Activated CD8-positive, alpha-beta memory T cell treated with anti-CD3 and anti-CD28 coated beads, Interleukin-2, amount 50 U/mL, for 48 hours (primary cell): ENCODE data around the gene RUNX3.

Experiments
- DNase-seq: peaks from one replicate; pipeline ENCODE4 v3.0.0-alpha.2; 2020

RUNX3 gene

DNA sequence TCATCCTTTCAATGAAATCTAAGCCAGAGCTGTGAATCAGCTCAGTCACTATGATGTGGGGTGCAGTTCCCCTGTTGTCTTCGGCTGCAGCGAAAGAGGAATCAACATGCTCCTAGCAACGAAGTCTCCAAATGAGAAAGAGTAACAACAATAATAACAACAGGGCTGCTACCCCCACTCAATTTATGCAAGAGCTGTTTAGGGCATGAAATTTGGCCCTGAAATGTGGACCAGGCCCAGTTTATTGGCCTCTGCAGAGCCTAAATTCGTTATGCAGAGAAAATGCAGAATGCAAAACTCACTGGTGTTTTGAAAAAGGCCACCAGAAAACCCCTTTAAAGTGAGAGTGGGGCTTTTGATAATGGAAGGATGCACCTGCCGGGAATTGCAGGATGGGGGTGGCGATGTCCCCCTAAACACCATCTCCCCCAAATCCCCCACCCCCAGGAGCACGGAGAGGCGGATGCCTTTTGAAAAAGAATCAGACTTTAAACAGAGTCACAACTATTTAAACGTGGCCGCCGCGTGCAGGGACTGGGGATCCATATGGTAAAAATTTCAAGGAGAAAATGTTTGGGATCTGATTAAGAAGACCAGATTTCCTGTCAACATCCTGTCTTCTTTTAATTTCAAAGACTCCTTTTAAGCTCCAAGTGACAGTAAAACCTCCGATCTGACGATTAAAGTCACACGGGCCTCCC is 1.9 kb downstream of the RUNX3 start:
- no peak for DNase-seq

DNA sequence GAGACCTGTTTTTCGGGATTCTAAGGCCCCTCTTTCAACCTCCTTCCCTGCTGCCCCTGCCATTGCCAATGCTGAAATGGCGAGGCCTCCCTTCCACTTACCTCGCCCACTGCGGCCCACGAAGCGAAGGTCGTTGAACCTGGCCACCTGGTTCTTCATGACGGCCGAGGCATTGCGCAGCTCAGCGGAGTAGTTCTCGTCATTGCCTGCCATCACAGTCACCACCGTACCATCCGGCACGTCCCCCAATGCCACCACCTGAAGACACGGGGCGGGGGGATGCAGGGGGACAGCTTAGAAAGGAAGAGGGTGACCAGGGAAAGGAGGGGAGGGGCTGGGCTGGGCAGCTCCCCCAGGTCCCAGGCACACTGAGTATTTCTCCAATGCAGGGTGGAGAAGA is 2.6 kb downstream of the RUNX3 start:
- DNase-seq, result no peak

DNA sequence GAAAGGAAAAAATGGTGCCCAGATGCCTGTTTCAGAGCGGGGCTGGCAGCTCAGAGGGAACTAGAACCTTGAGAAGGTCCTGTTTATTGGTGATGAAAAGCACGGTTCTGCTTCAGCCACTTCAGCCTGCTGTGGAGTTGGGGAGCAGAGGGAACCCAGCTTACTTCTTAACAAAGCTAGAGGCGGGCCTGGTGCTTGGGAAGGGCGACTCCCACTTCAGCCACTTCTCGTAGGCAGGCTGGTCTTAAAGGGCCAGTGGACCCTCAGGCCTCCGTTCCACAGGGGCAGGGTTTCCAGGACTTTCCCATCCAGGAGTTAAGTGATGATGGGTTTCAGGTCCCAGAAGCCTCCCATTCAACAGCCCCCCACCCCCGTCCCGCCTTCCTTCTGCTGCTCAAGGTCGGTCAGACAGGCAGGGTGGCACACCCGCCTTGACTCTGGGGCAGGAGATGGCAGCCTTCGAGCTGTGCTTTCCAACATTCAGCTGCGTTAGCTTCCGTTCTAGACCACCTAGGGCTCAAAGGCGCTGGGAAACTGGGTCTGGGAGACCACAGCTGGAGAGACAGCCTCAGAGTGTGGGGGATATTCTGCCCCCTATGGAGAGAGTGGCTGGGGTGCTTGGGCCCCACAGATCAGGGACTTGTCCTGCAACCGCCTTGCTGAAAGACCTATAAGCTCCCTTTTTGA is 3.4 kb downstream of the RUNX3 start:
- no peak for DNase-seq

DNA sequence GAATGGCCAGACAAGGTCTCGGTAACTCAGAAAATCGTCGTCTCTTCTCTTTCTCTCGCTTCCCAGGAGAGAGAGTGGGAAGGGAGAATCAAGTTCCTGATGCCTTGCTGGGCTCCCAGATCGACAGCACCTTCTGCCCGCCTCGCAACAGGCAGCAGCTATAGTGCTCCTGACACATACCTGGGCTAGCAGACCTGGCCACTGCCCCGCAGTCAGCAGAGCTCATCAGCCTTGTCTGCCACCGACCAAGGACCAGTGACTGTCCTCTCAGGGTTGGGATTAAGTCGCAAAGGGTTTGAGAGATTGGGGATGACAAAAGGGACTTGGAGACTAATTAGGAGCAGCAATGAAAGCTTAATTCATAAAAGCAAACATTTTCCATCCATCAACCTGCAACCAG is 4.1 kb downstream of the RUNX3 start:
- DNase-seq, result no peak

DNA sequence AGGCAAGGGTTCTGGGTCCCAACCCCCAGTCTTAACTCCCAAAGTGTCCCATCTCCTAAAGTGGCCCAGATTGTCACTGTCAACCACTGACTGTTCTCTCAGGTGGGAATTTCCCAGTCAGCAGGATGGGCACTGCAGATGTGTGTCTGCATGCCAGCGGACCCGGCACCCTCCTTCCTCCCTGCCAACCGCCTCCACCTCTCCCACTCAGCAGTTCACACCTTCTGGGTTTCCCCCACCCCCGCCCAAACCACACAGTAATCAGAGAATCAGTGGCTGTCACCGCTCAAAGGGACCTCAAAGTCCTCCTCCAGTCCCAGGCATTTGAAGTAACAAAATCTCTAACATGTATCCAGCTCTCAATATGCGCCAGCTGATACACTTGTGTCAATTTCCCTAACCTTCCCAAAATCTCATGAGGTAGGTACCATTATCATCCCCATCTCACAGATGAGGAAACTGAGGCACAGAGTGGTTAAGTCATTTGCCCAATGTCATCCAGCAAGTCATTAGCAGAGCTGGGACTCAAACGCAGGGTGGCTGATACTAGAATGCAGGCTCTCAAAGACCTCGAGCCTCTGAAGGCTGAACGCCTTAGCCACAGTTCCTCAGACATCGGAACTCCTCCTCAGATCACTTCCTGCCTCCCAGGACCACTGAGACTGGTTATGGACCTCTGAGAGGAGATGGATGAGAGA is 4.8 kb downstream of the RUNX3 start:
- DNase-seq, result peak; percentile 88

DNA sequence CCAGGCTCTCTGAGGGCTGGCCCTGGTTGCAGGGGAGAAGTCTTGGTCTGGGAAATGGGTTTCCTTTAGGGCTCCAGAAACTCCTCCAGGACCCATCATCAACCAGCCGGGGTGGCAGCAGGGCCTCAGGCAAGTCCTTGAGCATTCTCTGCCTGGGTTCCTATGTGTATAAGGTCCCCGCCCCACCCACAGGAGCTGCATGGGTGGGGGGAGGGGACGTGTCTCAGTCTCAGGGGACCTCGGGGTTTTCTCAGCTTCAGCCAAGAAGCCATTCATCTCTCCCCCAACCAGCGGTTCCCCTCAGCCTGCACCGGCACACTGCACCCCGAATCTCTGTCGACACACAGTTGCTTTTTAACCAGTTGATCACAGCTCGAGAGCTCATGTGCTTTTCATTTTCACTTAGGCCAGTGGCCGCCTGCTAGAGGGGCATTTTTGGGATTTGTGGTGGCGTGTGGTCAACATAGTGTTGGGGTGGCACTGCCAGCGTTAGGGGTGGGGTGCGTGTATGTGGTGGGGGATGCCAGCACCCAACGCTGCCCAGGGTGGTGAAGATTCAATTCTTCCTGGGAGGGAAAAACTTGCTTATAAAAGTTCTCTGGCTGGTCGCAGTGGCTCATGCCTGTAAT is 6.5 kb downstream of the RUNX3 start:
- DNase-seq, result peak; percentile 77

DNA sequence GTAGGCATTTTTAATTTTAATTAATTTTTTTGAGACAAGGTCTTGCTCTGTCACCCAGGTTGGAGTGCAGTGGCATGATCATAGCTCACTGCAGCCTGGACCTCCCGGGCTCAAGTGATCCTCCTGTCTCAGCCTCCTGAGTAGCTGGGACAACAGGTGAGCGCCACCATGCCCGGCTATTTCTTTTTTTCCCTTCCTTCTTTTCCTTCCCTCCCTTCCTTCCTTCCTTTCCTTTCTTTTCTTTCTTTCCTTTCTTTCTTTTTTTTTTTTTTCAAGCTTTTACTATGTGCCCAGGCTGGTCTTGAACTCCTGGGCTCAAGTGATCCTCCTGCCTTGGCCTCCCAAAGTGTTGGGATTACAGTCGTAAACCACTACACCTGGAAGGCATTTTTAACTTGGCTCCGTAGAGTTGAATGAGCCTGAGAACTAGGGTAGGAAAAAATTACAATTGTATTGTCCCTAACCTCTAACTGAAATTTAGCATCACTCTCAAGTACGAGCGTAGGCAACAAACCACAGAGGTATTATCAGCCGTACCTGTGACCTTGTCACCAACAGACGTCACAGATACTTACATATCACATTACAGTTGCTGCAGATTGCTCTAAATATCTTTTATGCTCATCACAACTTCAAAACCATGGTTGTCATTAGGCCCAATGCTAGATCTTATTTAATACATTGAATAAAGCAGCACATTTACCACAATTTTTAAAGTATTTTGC is 8.0 kb downstream of the RUNX3 start:
- no peak for DNase-seq

DNA sequence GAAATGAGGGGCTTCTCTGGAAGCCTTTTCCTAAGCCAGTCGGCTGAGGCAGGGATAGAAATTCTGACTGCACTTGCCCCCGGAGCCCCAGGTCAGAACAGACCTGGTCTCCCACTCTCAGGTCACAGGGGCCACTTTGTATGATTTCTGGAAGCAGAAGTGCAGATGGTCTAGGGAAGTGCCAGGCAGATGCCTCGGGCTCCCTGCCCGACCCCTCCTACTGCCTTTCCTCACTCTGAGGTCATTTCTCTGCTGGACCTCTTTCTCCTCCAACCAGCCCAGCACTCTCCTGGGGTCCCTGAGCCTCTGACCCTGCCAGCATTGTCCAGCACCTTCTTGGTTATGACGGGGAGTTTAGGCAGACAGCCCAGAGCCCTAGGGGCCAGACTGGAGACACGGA is 8.7 kb downstream of the RUNX3 start:
- DNase-seq, result no peak

DNA sequence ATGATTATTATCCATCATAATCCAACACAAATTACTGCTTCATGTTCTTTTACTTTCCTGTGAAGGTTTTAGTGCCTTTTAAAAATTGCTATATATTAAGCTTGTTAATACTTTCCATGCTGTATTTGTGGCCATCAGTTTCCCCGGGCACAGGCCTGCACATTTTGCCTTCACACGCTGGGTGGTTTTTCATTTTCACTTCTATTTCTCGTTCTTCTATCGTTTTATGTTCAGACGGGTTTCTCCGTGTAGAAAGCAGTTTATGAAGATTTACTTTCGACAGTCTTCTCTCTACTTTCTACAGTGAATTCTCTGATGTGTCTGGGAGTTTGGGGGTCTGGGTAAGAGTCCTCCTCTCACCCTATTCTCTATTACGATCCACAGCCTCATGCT is 9.5 kb downstream of the RUNX3 start:
- DNase-seq, result no peak

DNA sequence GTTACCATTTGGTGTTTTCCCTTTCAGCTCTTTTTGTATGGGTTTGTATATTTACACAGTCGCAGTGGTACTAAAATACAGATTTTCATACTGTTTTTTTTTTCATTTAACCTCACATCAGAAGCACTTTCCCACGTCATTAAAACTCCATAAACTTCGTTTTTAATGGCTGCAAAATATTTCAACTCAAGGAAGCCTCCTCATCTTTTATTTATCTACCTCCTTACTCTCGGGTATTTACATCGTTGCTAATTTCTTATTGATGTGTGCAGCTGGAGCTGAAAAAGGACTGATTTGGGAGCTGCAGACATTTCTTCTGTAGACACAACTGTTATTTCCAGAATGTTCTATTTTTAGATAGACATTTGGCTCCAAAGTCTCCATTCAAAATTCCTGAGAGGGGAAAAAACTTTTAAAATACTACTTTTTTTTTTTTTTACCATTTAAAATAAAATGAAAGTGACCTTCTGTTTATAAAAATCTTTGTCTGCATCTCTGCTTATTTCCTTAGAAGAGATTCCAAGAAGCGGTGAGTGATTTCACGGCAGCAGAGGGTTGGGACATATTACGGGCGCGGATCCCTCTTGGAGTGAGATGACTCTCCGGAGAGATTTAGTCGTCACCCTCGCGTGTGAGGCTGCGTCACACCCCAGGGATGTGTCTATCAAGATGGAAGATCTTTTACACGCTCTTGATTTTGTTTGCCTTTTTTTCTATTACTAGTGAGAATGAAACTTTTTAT is 10.1 kb downstream of the RUNX3 start:
- peak; percentile 82 for DNase-seq

DNA sequence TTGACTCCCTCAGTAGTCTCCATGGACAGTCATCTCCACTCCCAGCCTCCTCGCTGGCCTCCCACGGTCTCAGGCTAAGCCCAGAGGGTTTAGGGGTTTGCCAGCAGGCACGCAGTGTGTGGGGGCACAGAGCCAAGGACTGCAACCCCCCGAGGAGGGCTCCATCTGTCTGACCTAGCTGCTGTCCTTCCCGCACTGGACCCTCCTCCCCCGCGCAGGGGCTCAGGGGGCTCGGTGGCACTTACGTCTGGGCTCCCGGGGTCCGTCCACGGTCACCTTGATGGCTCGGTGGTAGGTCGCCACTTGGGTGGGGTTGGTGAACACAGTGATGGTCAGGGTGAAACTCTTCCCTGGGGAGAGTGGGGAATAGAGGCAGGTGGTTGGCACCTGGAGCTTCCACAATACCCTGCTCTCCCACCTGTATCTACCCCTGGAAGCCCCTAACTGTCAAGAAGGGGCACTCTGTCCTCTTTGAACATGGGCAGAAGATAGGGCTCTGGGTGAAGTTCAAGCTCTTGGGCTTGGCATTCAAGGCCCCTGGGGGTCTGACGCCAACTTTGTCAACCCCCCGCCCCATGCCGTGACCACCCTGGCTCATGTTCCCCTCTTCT is 11.0 kb downstream of the RUNX3 start:
- DNase-seq, result no peak

DNA sequence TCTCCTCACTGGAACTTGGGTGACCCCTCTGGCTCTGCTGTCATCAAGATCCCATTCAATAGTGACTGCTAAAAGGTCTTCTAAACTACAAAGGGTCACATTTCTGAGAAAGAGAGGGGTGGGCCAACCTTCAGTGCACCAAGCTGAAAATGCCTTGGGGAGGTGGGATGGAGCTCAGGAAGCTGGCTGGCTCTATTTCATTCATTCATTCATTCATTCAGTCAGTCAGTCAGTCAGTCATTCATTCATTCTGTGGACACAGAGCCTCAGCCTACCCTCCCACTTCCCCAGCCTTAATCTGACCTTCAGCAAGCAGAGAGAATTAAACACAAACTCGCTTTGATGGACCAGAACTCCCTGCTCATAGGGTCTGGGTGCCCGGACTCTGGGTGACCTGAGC is 11.7 kb downstream of the RUNX3 start:
- no peak for DNase-seq

DNA sequence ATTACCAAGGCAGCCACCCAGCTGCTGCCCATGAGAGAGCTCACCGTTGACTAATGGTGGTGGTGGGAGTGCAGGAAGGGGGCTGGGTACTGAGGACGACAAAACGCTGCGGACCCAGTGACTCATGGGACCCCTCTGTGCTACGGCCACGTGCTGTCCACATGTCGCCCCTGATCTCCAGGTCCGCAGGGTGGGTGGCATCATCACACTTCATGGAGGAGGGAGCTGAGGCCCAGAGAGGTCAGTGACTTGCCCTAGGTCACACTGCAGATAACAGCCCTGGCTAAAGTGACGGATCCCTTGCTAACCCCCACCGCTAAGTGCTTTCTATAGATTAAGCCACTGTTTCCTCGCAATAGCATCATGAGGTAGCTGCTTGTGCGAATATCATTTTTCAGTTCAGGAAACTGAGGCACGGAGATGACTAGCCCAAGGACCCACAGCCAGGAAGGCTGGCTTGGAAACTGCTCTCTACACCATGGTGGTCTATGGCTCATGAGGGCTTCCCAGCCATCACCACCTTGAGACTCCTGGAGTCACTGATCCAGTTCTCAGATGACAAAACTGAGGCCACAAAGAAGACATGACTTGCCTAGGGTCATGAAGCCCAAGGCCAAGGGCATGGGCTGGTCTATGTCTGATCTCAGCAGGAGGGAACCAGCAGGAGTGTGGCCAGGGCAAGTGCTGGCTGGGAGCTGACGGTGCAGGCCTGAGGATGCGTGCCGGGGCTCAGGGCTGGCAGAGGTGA is 12.6 kb downstream of the RUNX3 start:
- no peak for DNase-seq

DNA sequence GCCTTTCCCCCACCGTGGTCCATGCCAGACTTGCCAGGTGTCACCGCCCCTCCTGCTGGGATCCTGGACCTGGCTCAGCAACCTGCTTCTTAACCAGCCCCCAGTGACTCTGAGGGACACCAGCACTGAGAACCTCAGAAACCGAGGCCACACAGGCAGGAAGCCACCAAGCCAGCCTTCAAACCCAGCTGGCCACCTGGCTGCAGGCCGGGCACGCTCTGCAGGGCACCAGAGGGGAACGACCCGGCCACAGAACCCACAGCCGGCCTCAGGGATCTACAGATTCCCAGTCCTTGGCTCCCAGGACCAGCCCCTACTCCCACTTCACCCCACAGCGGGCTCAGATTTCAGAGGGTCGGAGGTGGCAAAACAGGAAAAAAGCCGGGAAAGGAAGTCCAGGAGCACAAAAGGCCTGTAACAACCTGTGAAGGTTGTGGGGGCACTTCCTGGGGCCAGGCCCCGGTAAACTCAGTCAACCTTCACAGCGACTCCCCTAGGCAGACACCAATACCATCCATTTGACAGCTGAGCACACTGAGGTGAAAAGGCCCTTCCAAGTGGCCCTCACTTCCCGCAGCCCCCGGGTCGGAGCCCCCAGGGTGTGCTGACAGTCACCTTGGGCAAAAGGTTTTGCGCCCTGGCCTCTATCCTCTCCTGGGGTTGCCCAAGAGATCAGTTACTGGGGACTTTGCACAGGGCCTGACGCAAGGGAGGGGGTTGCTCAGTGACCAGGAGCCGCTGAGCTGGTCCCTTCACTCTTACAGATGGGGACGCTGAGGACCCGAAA is 14.1 kb downstream of the RUNX3 start:
- DNase-seq, result no peak

DNA sequence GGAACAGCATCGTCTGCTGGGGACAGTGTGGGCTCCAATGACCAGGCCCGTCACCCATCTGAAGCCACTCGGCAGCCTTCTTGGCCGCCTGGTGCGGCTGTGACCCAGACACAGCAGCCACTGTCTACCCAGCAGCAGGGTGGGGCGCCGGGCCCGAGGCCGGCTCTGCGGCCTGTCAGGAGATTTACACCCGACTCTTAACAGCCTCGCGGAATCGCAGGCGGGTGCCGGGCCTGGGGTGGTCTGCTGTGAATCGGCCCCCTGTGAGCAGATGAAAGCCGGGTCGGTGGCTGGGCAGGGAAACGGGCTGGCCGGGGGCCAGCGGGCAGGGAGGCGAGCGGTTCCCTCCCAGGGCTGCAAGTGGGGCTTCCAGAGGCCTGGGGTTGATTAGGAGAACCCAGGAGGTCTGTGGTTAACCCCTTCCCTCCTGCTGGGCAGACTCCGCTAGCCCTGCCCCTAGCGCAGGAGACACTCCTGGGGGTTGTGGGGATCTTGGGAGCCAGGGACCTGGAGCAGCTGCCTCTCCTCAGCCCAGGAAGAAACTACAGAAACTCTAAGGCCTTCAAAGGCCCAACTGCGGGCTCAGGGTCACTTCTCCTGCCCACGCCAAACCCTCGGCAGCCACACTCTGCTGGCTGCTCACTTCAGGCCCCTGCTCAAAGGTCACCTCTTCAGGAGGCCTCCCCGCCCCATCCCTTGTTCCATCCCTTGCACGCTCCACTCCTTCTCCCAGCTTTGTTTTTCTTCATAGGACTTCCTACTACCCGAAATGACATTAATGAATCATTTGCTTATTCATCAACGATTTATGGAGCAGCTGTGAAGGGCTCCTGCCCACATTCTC is 15.6 kb downstream of the RUNX3 start:
- no peak for DNase-seq

DNA sequence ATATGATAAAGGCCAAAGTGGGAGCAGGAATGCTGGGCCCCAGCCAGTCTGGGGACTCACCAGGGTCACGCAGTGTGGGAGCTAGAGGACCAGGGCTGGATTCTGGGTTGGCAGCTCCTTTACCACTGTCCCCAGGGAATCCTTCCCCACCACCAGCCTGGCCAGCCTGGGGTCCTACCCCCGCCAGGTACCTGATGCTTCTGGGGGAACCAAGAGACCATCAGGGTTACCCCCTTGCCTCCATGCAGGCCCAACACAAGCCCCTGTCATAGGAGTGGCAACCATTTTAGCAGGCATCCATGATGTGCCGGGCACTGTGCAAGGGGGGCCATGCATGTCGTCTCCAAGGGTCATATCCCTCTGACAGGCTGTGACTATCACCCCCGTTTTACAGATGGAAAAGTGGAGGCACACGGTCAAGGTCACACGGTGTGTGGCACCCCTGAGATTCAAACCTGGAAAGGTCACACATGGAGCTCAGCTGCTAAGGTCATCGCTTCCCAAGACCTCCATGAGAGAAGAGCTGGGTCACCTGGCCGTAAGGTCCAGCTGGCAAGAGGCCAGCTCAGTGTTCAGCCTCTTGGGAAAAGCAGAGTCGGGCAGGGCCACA is 16.4 kb downstream of the RUNX3 start:
- DNase-seq, result no peak

DNA sequence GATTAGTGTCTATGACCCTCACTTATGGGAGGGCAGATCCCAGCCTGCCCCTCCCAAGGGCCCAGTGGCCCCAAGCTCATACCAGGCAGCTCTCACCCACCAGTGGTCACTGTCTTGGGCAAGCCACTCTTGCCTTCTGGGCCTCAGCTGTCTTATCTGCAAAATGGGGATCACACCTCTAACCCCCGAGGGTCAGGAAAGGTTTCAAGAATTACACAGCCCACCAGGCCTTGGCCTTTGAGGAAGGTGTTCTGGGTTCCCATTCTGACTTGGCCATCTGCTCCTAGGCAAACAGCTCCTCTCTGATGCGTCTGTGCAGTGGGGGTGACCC is 16.8 kb downstream of the RUNX3 start:
- no peak for DNase-seq

DNA sequence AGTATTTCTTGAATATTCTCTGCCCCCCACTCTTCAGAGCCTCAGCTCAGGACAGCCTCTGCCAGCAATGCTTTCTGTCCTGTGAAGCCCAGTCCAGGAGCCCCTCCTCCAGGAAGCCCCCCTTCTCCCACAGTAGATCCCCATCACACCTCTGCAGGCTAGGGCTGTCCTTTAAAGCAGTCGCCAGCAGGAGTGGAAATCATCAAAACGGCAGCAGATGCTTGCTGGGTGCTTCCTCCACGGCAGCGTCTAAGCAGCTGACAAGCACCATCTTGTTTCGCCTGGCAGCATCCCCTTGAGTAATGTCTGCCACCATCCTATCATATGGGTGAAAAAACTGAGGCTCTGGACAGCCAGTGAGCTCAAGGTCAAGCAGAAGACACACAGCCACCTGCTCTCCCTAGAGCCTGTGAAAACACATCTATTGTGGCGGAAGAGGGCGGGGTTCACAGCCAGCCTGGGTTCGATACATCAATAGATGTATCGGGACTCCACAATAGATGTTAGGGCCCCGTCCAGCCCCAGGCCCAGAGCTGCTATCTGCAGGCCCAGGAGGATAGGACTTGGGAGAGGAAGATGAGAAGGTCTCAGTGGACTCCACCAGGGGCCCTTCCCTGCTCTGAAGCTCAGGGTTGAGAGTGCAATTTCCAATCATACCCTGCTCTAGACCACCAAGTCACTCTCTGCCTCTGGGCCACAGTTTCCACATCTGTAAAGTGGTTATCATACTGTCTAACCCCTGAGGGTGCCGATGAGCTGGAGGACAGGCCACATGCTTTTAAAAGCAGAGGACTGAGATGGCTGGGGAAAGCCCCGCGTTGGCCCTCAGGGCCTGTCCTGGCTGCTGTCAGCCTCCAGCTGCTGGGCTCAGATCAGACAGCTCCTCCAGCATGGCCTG is 17.5 kb downstream of the RUNX3 start:
- DNase-seq, result no peak
